KMS-11 (cell line): ENCODE results near the gene SLC6A17.
A peak's percentile ranks its signal among the peaks of the same experiment; 100 is the strongest.

Experiments
- H2AFZ ChIP-seq: fragments of 200-600 bp; sonication (generic); 2 replicates; pipeline ENCODE4 v1.6.1; 2016; ENCODE audit warnings: antibody characterized with exemption, mixed run types, low read depth
- H3K27ac ChIP-seq: fragments of 200-600 bp; sonication (generic); 2 replicates; pipeline ENCODE4 v1.6.1; 2016; ENCODE audit warnings: mild to moderate bottlenecking, mixed run types
- H3K27me3 ChIP-seq: fragments of 200-600 bp; sonication (generic); 2 replicates; pipeline ENCODE4 v1.6.1; 2017; ENCODE audit warnings: mild to moderate bottlenecking, low read depth, mixed run types, moderate library complexity; ENCODE audit not compliant: insufficient read depth
- H3K36me3 ChIP-seq: fragments of 200-600 bp; sonication (generic); 2 replicates; pipeline ENCODE4 v1.6.1; 2017; ENCODE audit warnings: mild to moderate bottlenecking, mixed run types; ENCODE audit not compliant: insufficient read depth
- H3K4me1 ChIP-seq: fragments of 200-600 bp; sonication (generic); 2 replicates; pipeline ENCODE4 v1.6.1; 2016; ENCODE audit warnings: mild to moderate bottlenecking, low read depth, mixed run types; ENCODE audit not compliant: poor library complexity, severe bottlenecking
- H3K4me2 ChIP-seq: fragments of 200-600 bp; sonication (generic); 2 replicates; pipeline ENCODE4 v1.7.0; 2016; ENCODE audit warnings: mild to moderate bottlenecking, mixed run types
- H3K4me3 ChIP-seq: fragments of 200-600 bp; sonication (generic); IDR thresholded peaks from 2 replicates; pipeline ENCODE4 v1.6.1; 2017; ENCODE audit warnings: low read depth, low read length, mixed read lengths; ENCODE audit not compliant: insufficient read depth
- H3K79me2 ChIP-seq: fragments of 200-600 bp; sonication (generic); 2 replicates; pipeline ENCODE4 v1.6.1; 2016; ENCODE audit warnings: low read depth, mixed run types; ENCODE audit not compliant: insufficient read depth
- H3K9ac ChIP-seq: fragments of 200-600 bp; sonication (generic); 2 replicates; pipeline ENCODE4 v1.6.1; 2016; ENCODE audit warnings: mild to moderate bottlenecking, mixed run types
- H4K20me1 ChIP-seq: fragments of 200-600 bp; sonication (generic); 2 replicates; pipeline ENCODE4 v1.6.1; 2016; ENCODE audit warnings: mild to moderate bottlenecking, mixed run types; ENCODE audit not compliant: insufficient read depth
- TF ChIP-seq, protein P1 (sequence below): fragments of 200-600 bp; sonication (generic); conservative IDR thresholded peaks from 2 replicates; pipeline ENCODE4 v1.6.1; 2017; ENCODE audit warnings: low read depth, mild to moderate bottlenecking, antibody characterized with exemption, low read length, moderate library complexity, mixed read lengths

The SLC6A17 gene

GRCh38 chr1:110190282-110190929 lies 40.1 kb downstream of the SLC6A17 start:
- no peaks in the 10 kb centered on the region for H3K4me1 ChIP-seq
- no peaks in the 10 kb centered on the region for H3K27me3 ChIP-seq
- H2AFZ ChIP-seq, result no peak overlapping the region

DNA sequence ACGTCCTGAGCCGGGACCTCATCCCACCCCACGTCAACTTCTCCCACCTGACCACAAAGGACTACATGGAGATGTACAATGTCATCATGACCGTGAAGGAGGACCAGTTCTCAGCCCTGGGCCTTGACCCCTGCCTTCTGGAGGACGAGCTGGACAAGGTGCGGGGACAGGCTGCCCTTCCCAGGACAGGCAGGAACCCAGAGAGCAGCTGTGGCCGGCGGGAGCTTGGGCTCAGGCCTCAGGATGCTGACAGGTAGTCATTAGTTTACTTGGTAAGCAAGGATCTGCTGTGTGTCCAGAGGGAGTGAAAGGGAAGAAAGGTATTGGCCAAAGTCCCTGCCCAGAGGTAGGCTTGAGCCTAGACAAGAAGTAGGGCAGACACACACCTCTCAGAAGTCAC lies 42.2 kb downstream of the SLC6A17 start:
- Histone ChIP-seq H3K27me3 (no peaks in the 10 kb centered on the region), H3K27ac (no peak overlapping the region), H4K20me1 (no peaks in the 10 kb centered on the region), H3K4me2 (no peak overlapping the region), H3K4me1 (no peaks in the 10 kb centered on the region), H2AFZ (no peak overlapping the region), H3K4me3 (no peak overlapping the region), H3K9ac (no peak overlapping the region), H3K79me2 (no peaks in the 10 kb centered on the region), H3K36me3 (no peaks in the 10 kb centered on the region)
- TF ChIP-seq, protein P1, sequence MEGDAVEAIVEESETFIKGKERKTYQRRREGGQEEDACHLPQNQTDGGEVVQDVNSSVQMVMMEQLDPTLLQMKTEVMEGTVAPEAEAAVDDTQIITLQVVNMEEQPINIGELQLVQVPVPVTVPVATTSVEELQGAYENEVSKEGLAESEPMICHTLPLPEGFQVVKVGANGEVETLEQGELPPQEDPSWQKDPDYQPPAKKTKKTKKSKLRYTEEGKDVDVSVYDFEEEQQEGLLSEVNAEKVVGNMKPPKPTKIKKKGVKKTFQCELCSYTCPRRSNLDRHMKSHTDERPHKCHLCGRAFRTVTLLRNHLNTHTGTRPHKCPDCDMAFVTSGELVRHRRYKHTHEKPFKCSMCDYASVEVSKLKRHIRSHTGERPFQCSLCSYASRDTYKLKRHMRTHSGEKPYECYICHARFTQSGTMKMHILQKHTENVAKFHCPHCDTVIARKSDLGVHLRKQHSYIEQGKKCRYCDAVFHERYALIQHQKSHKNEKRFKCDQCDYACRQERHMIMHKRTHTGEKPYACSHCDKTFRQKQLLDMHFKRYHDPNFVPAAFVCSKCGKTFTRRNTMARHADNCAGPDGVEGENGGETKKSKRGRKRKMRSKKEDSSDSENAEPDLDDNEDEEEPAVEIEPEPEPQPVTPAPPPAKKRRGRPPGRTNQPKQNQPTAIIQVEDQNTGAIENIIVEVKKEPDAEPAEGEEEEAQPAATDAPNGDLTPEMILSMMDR, result no peak

More at GRCh38 chr1:110190282-110190929, 40.1 kb downstream of the SLC6A17 start:
- no peak overlapping the region for H3K27ac ChIP-seq
- H3K9ac ChIP-seq, result no peak overlapping the region
- H3K36me3 ChIP-seq, result no peaks in the 10 kb centered on the region
- no peak overlapping the region for H3K4me3 ChIP-seq
- H3K4me2 ChIP-seq, result no peak overlapping the region
- TF ChIP-seq, protein P1, result no peak
- H3K79me2 ChIP-seq, result no peaks in the 10 kb centered on the region
- no peaks in the 10 kb centered on the region for H4K20me1 ChIP-seq

DNA sequence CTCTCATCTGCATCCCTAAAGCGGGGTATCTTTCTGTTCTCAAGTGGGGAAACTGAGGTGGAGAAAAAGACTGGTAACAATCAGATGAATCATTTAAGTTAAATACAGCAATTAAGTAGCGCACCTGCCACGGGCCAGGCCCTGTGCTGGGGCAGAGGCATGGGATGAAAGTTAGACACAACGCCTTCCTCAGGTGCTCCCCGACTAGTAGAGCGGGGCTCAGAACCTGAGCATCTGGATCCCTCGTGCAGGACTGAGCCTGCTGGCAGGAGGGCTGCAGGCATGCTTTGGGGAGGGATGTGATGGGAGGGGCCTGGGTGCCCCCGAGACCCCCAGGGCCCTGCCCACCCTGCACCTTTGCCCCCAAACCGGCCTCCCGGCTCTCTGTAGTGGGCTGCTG lies 44.9 kb downstream of the SLC6A17 start:
- H3K36me3 ChIP-seq, result no peaks in the 10 kb centered on the region
- no peaks in the 10 kb centered on the region for H3K4me1 ChIP-seq
- no peaks in the 10 kb centered on the region for H3K79me2 ChIP-seq
- TF ChIP-seq, protein P1, result no peak
- H3K27me3 ChIP-seq, result no peaks in the 10 kb centered on the region
- H3K4me2 ChIP-seq, result no peak overlapping the region
- no peaks in the 10 kb centered on the region for H4K20me1 ChIP-seq
- no peak overlapping the region for H3K27ac ChIP-seq
- no peak overlapping the region for H3K4me3 ChIP-seq
- H2AFZ ChIP-seq, result no peak overlapping the region
- H3K9ac ChIP-seq, result no peak overlapping the region

- Histone ChIP-seq H3K9ac (no peak overlapping the region), H3K79me2 (no peaks in the 10 kb centered on the region), H3K4me2 (no peak overlapping the region), H3K27ac (no peak overlapping the region), H3K4me3 (no peak overlapping the region), H3K36me3 (no peaks in the 10 kb centered on the region), H3K27me3 (no peaks in the 10 kb centered on the region), H4K20me1 (no peaks in the 10 kb centered on the region), H2AFZ (no peak overlapping the region), H3K4me1 (no peaks in the 10 kb centered on the region)
- TF ChIP-seq, protein P1, result peak; percentile 83
These were observed 46.8 kb downstream of the SLC6A17 start for GRCh38 chr1:110196917-110197765.
